IMR-90 (cell line): ENCODE results near the gene PPL. TPM values are rescaled to one million over a fixed set of nuclear protein-coding genes. Genes with fewer than 3 reads are reported as not detected.

Source experiments
- polyA plus RNA-seq, 3 experiments: library from polyadenylated mRNA; depleted of rRNA; stranded (reverse); fragments of >200 nt; gene quantifications; 2 replicates each; pipeline ENCODE4 v1.2.3, GENCODE V29; 2012; ENCODE audit warnings: low replicate concordance in 1 of 3
- total RNA-seq: library from RNA; depleted of rRNA; stranded (reverse); fragments of >200 nt; gene quantifications from 2 replicates; pipeline ENCODE4 v1.2.3, GENCODE V29; 2012
- TF ChIP-seq, protein P1 (sequence below): fragments of 150-350 bp; IDR thresholded peaks from 2 replicates; pipeline ENCODE4 v1.6.1; 2017; ENCODE audit warnings: mild to moderate bottlenecking, antibody characterized with exemption, low read length, low read depth

Gene PPL
- total and polyA plus RNA-seq, 2 of the 4 experiments (the other 2 are of a cell fraction): 0.34 to 0.36 TPM

GRCh38 chr16:4958510-4959438 lies 21.8 kb upstream of the PPL start (continued):
- TF ChIP-seq, protein P1, sequence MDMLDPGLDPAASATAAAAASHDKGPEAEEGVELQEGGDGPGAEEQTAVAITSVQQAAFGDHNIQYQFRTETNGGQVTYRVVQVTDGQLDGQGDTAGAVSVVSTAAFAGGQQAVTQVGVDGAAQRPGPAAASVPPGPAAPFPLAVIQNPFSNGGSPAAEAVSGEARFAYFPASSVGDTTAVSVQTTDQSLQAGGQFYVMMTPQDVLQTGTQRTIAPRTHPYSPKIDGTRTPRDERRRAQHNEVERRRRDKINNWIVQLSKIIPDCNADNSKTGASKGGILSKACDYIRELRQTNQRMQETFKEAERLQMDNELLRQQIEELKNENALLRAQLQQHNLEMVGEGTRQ: no peak
